HepG2 (cell line): ENCODE results near the gene PDRG1. TPM values are rescaled to one million over a fixed set of nuclear protein-coding genes. Genes with fewer than 3 reads are reported as not detected.

ENCODE experiments used
- AGO1 ChIP-seq: fragments of 200-400 bp; formaldehyde crosslinking; IDR thresholded peaks from 2 replicates; pipeline ENCODE4 v1.6.1; 2017; ENCODE audit warnings: mild to moderate bottlenecking, low read depth, low read length, moderate library complexity; ENCODE audit not compliant: poor library complexity, severe bottlenecking
- CBX5 ChIP-seq: sonication (generic); formaldehyde crosslinking; IDR thresholded peaks from 2 replicates; pipeline ENCODE4 v1.4.0; 2020; ENCODE audit warnings: missing genetic modification reagents, borderline replicate concordance
- CREM ChIP-seq, 2 experiments: sonication (generic) in 1 of 2; formaldehyde crosslinking in 1 of 2; IDR thresholded peaks; 2 replicates each; pipeline versions ENCODE4 v1.4.0 to v1.6.1; 2016 to 2020; ENCODE audit warnings: antibody characterized with exemption in 1 of 2, mild to moderate bottlenecking in 1 of 2, missing genetic modification reagents in 1 of 2
- HES4 ChIP-seq: sonication (generic); formaldehyde crosslinking; IDR thresholded peaks from 2 replicates; pipeline ENCODE4 v1.9.0; 2021; ENCODE audit warnings: mild to moderate bottlenecking, missing genetic modification reagents, borderline replicate concordance
- MEIS2 ChIP-seq: sonication (generic); formaldehyde crosslinking; IDR thresholded peaks from 2 replicates; pipeline ENCODE4 v1.9.0; 2021; ENCODE audit warnings: mild to moderate bottlenecking, missing genetic modification reagents
- RORA ChIP-seq: sonication (generic); formaldehyde crosslinking; IDR thresholded peaks from 2 replicates; pipeline ENCODE4 v1.5.0; 2020; ENCODE audit warnings: mild to moderate bottlenecking, missing genetic modification reagents, moderate library complexity
- SETDB1 ChIP-seq: sonication (generic); formaldehyde crosslinking; IDR thresholded peaks from 2 replicates; pipeline ENCODE4 v1.5.1; 2020; ENCODE audit warnings: missing genetic modification reagents, mild to moderate bottlenecking, borderline replicate concordance
- SIN3A ChIP-seq: IDR thresholded peaks from 2 replicates; pipeline ENCODE4 v1.6.1; 2011; ENCODE audit warnings: low read depth, mild to moderate bottlenecking, control low read depth, low read length, borderline replicate concordance
- SRSF1 ChIP-seq: fragments of 200-400 bp; formaldehyde crosslinking; optimal IDR thresholded peaks from 2 replicates; pipeline ENCODE3; 2017; ENCODE audit warnings: mild to moderate bottlenecking, low read depth, low read length, moderate library complexity
- SRSF9 ChIP-seq: fragments of 200-400 bp; formaldehyde crosslinking; IDR thresholded peaks from 2 replicates; pipeline ENCODE4 v1.6.1; 2018; ENCODE audit warnings: borderline replicate concordance, mild to moderate bottlenecking, low read depth, low read length; ENCODE audit not compliant: insufficient read depth, poor library complexity, severe bottlenecking
- ZFP36 ChIP-seq: fragments of 150-350 bp; IDR thresholded peaks from 2 replicates; pipeline ENCODE4 v1.6.1; 2018; ENCODE audit warnings: borderline replicate concordance, low read length, low read depth; ENCODE audit not compliant: partially characterized antibody
- ZFYVE20 ChIP-seq: sonication (generic); formaldehyde crosslinking; IDR thresholded peaks from 2 replicates; pipeline ENCODE4 v1.8.0; 2023; ENCODE audit warnings: low read depth, mild to moderate bottlenecking, moderate library complexity, missing genetic modification reagents, borderline replicate concordance
- ZNF160 ChIP-seq: sonication (generic); formaldehyde crosslinking; IDR thresholded peaks from 2 replicates; pipeline ENCODE4 v1.8.0; 2022; ENCODE audit warnings: mild to moderate bottlenecking, inconsistent platforms, missing genetic modification reagents
- ZNF557 ChIP-seq: sonication (generic); formaldehyde crosslinking; IDR thresholded peaks from 2 replicates; pipeline ENCODE4 v1.4.0; 2020; ENCODE audit warnings: missing genetic modification reagents
- ZNF644 ChIP-seq: IDR thresholded peaks from 2 replicates; pipeline ENCODE4 v1.6.1; 2016; ENCODE audit warnings: low read depth
- ZNF746 ChIP-seq: sonication (generic); formaldehyde crosslinking; IDR thresholded peaks from 2 replicates; pipeline ENCODE4 v1.8.0; 2022; ENCODE audit warnings: mild to moderate bottlenecking, missing genetic modification reagents
- ZNF792 ChIP-seq: IDR thresholded peaks from 2 replicates; pipeline ENCODE4 v1.6.1; 2016
- polyA plus RNA-seq, 8 experiments: library from polyadenylated mRNA; depleted of rRNA in 3 of 8; stranded (reverse) in 7 of 8; unstranded in 1 of 8; fragments of >200 nt; fragmentation: Illumina TruSeq in 4 of 8; extraction: Trizol in 4 of 8; gene quantifications; 2 replicates each; pipeline versions ENCODE4 v1.2.1 to v1.2.3, GENCODE V29; 2011 to 2016; ENCODE audit warnings: low read depth in 4 of 8, missing spikeins in 1 of 8, mixed read lengths in 1 of 8; ENCODE audit not compliant: insufficient read depth in 1 of 8
- total RNA-seq, 5 experiments: library from RNA; depleted of rRNA; stranded (reverse); fragments of >200 nt; fragmentation: Illumina TruSeq; extraction: Trizol; gene quantifications; 2 replicates each; pipeline ENCODE4 v1.2.3, GENCODE V29; 2016; ENCODE audit warnings: low read depth in 1 of 5
- TF ChIP-seq, protein P1 (sequence below): sonication (generic); formaldehyde crosslinking; IDR thresholded peaks from 2 replicates; pipeline ENCODE4 v1.8.0; 2022; ENCODE audit warnings: mild to moderate bottlenecking, missing genetic modification reagents, moderate library complexity
- TF ChIP-seq, protein P2 (sequence below): sonication (generic); formaldehyde crosslinking; IDR thresholded peaks from 2 replicates; pipeline ENCODE4 v1.4.0; 2020; ENCODE audit warnings: mild to moderate bottlenecking, missing genetic modification reagents
- TF ChIP-seq, protein P3 (sequence below): sonication (generic); formaldehyde crosslinking; IDR thresholded peaks from 2 replicates; pipeline ENCODE4 v1.5.0; 2020; ENCODE audit warnings: mild to moderate bottlenecking, missing genetic modification reagents
- TF ChIP-seq, protein P4 (sequence below): sonication (generic); formaldehyde crosslinking; IDR thresholded peaks from 2 replicates; pipeline ENCODE4 v1.5.0; 2020; ENCODE audit warnings: mild to moderate bottlenecking, missing genetic modification reagents

Gene PDRG1
- total and polyA plus RNA-seq, 2 of the 13 experiments (the other 11 are each of a cell fraction or from before 2014, with no cell fraction given), result 16.6 to 18.0 TPM

DNA sequence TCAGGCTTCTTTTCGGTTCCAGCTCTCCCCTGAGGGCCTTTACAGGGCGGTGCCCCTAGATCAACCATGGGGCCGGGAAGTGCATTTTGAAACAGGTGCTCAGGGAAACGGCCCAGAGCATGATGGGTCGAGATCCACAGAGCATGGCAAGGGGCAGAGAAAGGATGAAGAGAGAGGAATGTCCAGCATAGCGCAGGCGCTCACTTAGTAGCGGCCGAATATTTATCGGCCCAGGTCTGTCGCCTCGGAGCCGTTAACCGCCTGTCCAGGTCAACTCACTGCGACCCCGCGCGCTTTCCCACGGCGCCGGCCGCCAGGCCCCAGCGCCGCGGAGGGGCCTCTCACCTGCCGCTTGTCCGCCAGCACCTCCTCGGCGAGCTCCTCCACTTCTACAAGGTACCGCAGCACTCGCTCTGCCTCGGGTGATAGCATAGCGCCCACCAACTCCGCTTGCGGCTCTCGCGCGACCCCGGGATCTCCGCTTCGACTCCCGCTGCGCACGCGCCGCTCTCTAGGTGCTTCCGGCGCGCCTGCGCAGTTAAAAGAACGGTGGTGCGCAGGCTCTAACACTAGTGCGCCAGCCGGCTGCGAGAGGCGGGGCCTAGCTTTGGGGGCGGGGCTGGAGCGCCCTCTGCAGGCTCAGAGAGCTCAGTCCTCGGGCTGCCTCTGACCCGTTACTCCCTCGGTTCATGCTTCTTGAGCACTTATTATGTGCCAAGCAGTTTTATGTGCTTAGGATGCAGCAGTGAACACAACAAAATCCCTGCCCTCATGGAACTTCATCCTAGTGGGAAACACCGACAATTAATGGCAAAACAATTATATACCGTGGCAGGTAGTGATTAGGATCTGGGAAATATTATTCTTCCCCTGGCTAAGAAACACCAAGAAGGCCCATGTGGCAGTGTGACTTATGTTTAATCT, at the start of gene PDRG1 (continued):
- TF ChIP-seq, protein P1, sequence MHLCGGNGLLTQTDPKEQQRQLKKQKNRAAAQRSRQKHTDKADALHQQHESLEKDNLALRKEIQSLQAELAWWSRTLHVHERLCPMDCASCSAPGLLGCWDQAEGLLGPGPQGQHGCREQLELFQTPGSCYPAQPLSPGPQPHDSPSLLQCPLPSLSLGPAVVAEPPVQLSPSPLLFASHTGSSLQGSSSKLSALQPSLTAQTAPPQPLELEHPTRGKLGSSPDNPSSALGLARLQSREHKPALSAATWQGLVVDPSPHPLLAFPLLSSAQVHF, result peak; percentile 48; the same call in 1 of the 2 replicates
- peak; percentile 87 for TF ChIP-seq AGO1
- peak; percentile 31; the same call in 1 of the 2 replicates for TF ChIP-seq HES4
- peak; percentile 50; the same call in 1 of the 2 replicates for TF ChIP-seq ZNF746 (CRISPR knock-in tag)
- peak; percentile 80; the same call in 1 of the 2 replicates for TF ChIP-seq ZNF792 (CRISPR knock-in tag)
- TF ChIP-seq SETDB1 (CRISPR knock-in tag), result no peak
- no peak for TF ChIP-seq ZFYVE20 (CRISPR knock-in tag)
- TF ChIP-seq CREM (IDR thresholded peaks at IDR 0.05), result no peak
- TF ChIP-seq CREM (CRISPR knock-in tag; IDR thresholded peaks at IDR 0.05), result no peak
- peak; percentile 94 for TF ChIP-seq MEIS2 (CRISPR knock-in tag)
- peak; percentile 67; the same call in 1 of the 2 replicates for TF ChIP-seq SIN3A
- TF ChIP-seq SRSF9, result no peak
- no peak for TF ChIP-seq SRSF1
- TF ChIP-seq ZFP36, result peak; percentile 19
- TF ChIP-seq, protein P2, sequence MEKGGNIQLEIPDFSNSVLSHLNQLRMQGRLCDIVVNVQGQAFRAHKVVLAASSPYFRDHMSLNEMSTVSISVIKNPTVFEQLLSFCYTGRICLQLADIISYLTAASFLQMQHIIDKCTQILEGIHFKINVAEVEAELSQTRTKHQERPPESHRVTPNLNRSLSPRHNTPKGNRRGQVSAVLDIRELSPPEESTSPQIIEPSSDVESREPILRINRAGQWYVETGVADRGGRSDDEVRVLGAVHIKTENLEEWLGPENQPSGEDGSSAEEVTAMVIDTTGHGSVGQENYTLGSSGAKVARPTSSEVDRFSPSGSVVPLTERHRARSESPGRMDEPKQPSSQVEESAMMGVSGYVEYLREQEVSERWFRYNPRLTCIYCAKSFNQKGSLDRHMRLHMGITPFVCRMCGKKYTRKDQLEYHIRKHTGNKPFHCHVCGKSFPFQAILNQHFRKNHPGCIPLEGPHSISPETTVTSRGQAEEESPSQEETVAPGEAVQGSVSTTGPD (CRISPR knock-in tag), result no peak
- TF ChIP-seq, protein P3, sequence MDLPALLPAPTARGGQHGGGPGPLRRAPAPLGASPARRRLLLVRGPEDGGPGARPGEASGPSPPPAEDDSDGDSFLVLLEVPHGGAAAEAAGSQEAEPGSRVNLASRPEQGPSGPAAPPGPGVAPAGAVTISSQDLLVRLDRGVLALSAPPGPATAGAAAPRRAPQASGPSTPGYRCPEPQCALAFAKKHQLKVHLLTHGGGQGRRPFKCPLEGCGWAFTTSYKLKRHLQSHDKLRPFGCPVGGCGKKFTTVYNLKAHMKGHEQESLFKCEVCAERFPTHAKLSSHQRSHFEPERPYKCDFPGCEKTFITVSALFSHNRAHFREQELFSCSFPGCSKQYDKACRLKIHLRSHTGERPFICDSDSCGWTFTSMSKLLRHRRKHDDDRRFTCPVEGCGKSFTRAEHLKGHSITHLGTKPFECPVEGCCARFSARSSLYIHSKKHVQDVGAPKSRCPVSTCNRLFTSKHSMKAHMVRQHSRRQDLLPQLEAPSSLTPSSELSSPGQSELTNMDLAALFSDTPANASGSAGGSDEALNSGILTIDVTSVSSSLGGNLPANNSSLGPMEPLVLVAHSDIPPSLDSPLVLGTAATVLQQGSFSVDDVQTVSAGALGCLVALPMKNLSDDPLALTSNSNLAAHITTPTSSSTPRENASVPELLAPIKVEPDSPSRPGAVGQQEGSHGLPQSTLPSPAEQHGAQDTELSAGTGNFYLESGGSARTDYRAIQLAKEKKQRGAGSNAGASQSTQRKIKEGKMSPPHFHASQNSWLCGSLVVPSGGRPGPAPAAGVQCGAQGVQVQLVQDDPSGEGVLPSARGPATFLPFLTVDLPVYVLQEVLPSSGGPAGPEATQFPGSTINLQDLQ (CRISPR knock-in tag), result peak; percentile 73; the same call in 1 of the 2 replicates
- TF ChIP-seq CBX5 (CRISPR knock-in tag), result peak; percentile 81; the same call in 1 of the 2 replicates
- TF ChIP-seq, protein P4, sequence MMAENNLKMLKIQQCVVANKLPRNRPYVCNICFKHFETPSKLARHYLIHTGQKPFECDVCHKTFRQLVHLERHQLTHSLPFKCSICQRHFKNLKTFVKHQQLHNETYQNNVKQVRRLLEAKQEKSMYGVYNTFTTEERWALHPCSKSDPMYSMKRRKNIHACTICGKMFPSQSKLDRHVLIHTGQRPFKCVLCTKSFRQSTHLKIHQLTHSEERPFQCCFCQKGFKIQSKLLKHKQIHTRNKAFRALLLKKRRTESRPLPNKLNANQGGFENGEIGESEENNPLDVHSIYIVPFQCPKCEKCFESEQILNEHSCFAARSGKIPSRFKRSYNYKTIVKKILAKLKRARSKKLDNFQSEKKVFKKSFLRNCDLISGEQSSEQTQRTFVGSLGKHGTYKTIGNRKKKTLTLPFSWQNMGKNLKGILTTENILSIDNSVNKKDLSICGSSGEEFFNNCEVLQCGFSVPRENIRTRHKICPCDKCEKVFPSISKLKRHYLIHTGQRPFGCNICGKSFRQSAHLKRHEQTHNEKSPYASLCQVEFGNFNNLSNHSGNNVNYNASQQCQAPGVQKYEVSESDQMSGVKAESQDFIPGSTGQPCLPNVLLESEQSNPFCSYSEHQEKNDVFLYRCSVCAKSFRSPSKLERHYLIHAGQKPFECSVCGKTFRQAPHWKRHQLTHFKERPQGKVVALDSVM (CRISPR knock-in tag), result peak; percentile 53
- peak; percentile 94; the same call in 1 of the 2 replicates for TF ChIP-seq ZNF160 (CRISPR knock-in tag)
- no peak for TF ChIP-seq RORA (CRISPR knock-in tag)
- TF ChIP-seq ZNF644 (CRISPR knock-in tag), result no peak
- TF ChIP-seq ZNF557, result peak; percentile 92; the same call in 1 of the 2 replicates
